ENCODE results near the gene ING2. TPM values are rescaled to one million over a fixed set of nuclear protein-coding genes. Genes with fewer than 3 reads are reported as not detected.

ING2 gene
- total RNA-seq, 1 experiment from 2014 or later, result 15.8 TPM

DNA sequence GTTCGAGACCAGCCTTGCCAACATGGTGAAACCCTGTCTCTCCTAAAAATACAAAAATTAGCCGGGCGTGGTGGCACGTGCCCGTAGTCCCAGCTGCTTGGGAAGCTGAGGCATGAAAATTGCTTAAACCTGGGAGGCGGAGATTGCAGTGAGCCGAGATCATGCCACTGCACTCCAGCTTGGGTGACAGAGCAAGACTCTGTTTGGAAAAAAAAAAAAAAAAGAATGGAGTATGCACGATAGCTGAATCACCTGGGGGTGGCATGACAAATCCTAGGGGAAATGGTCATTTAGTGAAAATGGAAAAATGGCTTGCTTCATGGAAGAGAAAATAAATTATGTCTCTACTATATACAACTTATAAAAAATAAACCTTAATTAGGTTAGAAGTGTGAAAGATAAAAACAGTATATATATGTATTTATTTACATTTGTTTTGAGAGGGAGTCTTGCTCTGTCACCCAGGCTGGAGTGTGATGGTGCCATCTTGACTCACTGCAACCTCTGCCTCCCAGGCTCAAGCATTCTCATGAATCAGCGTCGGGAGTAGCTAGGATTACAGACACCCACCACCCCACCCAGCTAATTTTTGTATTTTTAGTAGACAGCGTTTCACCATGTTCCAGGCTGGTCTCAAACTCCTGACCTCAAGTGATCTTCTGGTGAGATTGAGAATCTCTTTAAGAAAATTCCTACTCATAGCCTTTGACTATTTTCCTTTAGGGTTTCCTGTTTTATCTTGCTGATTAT is 19.3 kb upstream of the ING2 start:
- DNase-seq (ENCODE audit: low spot score), result no peak
- Histone ChIP-seq H3K27me3 (replicated peaks; ENCODE audit: insufficient read depth, low read depth, low read length, poor library complexity) (no peaks in the 10 kb centered on the region), H3K4me1 (ENCODE audit: insufficient read depth, low read length, poor library complexity, severe bottlenecking) (no peaks in the 10 kb centered on the region), H3K4me3 (ENCODE audit: low read depth, low read length, poor library complexity, severe bottlenecking) (no peak overlapping the region), H3K27ac (ENCODE audit: low read depth, low read length, poor library complexity, severe bottlenecking) (no peak overlapping the region), H3K36me3 (ENCODE audit: insufficient read depth, low read length, poor library complexity, severe bottlenecking) (no peaks in the 10 kb centered on the region), H3K9me3 (ENCODE audit: low read depth, low read length, poor library complexity, severe bottlenecking) (no peaks in the 10 kb centered on the region)
- intact Hi-C loops (cut with micrococcal nuclease; ENCODE audit: unreplicated experiment), result no loop called here
- ChIA-PET CTCF (no interaction called here), POLR2A (ENCODE audit: low non-redundant PET) (no interaction called here)
- no TSS peak for BruUV-seq (replicated peaks)
- TF ChIP-seq, protein P1, sequence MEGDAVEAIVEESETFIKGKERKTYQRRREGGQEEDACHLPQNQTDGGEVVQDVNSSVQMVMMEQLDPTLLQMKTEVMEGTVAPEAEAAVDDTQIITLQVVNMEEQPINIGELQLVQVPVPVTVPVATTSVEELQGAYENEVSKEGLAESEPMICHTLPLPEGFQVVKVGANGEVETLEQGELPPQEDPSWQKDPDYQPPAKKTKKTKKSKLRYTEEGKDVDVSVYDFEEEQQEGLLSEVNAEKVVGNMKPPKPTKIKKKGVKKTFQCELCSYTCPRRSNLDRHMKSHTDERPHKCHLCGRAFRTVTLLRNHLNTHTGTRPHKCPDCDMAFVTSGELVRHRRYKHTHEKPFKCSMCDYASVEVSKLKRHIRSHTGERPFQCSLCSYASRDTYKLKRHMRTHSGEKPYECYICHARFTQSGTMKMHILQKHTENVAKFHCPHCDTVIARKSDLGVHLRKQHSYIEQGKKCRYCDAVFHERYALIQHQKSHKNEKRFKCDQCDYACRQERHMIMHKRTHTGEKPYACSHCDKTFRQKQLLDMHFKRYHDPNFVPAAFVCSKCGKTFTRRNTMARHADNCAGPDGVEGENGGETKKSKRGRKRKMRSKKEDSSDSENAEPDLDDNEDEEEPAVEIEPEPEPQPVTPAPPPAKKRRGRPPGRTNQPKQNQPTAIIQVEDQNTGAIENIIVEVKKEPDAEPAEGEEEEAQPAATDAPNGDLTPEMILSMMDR (conservative IDR thresholded peaks at IDR 0.05; ENCODE audit: low read depth, low read length), result no peak
- TF ChIP-seq EZH2 (IDR thresholded peaks at IDR 0.05; ENCODE audit: borderline replicate concordance, low read depth, low read length, poor library complexity, severe bottlenecking), result no peak

DNA sequence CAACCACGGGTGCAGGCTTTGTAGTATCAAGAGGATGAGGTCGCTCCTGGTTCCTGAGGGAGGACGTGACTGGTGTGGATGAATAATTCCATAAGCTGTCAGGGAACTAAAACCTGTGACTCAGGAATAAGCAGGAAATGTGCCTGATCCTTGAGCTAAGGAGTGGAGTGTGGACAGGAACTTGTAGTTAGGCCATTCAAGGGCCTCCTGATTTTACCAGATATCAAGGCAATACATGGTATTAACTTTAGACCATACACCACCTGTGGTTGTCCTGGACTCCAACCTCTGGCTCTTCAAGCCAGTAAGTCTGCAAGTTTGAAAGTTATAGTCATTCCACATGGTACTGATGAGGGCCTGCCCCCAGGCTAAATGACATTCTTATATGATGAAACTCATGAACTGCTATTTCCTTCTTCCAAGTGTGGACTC is 12.1 kb upstream of the ING2 start:
- Histone ChIP-seq H3K4me3 (ENCODE audit: low read depth, low read length, poor library complexity, severe bottlenecking) (no peak overlapping the region), H3K9me3 (ENCODE audit: low read depth, low read length, poor library complexity, severe bottlenecking) (no peaks in the 10 kb centered on the region), H3K27me3 (replicated peaks; ENCODE audit: insufficient read depth, low read depth, low read length, poor library complexity) (no peaks in the 10 kb centered on the region), H3K27ac (ENCODE audit: low read depth, low read length, poor library complexity, severe bottlenecking) (no peak overlapping the region), H3K36me3 (ENCODE audit: insufficient read depth, low read length, poor library complexity, severe bottlenecking) (no peaks in the 10 kb centered on the region), H3K4me1 (ENCODE audit: insufficient read depth, low read length, poor library complexity, severe bottlenecking) (peaks cover 6% of the 10 kb centered on the region)
- ChIA-PET POLR2A (ENCODE audit: low non-redundant PET) (no interaction called here), CTCF (no interaction called here)
- TF ChIP-seq EZH2 (IDR thresholded peaks at IDR 0.05; ENCODE audit: borderline replicate concordance, low read depth, low read length, poor library complexity, severe bottlenecking), result no peak
- TF ChIP-seq, protein P1 (conservative IDR thresholded peaks at IDR 0.05; ENCODE audit: low read depth, low read length), result no peak
- BruUV-seq (replicated peaks), result no TSS peak
- intact Hi-C loops (cut with micrococcal nuclease; ENCODE audit: unreplicated experiment), result no loop called here
- no peak for DNase-seq (ENCODE audit: low spot score)

DNA sequence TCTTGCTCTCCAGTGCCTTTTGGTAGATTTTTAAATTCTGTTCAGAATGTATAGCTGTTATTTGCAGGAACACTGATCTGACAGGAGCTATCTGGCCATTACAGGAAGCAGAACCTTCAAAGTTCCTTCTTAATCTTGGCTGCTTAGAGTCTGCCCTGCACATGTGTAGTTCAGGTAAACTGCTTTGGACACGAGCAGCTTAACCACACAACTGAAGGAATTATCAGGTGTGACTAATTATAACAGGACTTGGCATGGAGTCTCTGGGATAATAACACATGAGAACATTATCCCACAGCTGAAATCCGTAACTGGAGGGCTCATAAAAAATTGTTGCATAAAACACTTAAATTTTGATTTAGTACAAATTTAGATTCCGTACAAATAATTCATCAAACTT is 11.6 kb upstream of the ING2 start:
- DNase-seq (ENCODE audit: low spot score), result no peak
- intact Hi-C loops (cut with micrococcal nuclease; ENCODE audit: unreplicated experiment), result no loop called here
- H3K9me3 ChIP-seq (ENCODE audit: low read depth, low read length, poor library complexity, severe bottlenecking), result no peaks in the 10 kb centered on the region
- no TSS peak for BruUV-seq (replicated peaks)
- H3K4me3 ChIP-seq (ENCODE audit: low read depth, low read length, poor library complexity, severe bottlenecking), result no peak overlapping the region
- TF ChIP-seq, protein P1 (conservative IDR thresholded peaks at IDR 0.05; ENCODE audit: low read depth, low read length), result no peak
- TF ChIP-seq EZH2 (IDR thresholded peaks at IDR 0.05; ENCODE audit: borderline replicate concordance, low read depth, low read length, poor library complexity, severe bottlenecking), result no peak
- no peaks in the 10 kb centered on the region for H3K27me3 ChIP-seq (replicated peaks; ENCODE audit: insufficient read depth, low read depth, low read length, poor library complexity)
- H3K4me1 ChIP-seq (ENCODE audit: insufficient read depth, low read length, poor library complexity, severe bottlenecking), result peaks cover 6% of the 10 kb centered on the region
- ChIA-PET CTCF (no interaction called here), POLR2A (ENCODE audit: low non-redundant PET) (no interaction called here)
- no peak overlapping the region for H3K27ac ChIP-seq (ENCODE audit: low read depth, low read length, poor library complexity, severe bottlenecking)
- H3K36me3 ChIP-seq (ENCODE audit: insufficient read depth, low read length, poor library complexity, severe bottlenecking), result no peaks in the 10 kb centered on the region
